NCI-H2107 treated with DMSO at 0.1 percent for 48 hours (cell line): ENCODE results near the gene SMYD3.
A peak's percentile ranks its signal among the peaks of the same experiment; 100 is the strongest.
"Not testable (repeated sequence)": the region's sequence is repeated elsewhere in the genome, so short reads cannot be mapped to it uniquely, and the experiment has no call there.

Experiments used
- DNase-seq: peaks from one replicate; lab custom pipeline; 2025; ENCODE audit not compliant: unreplicated experiment; lab: John Stamatoyannopoulos, UW

SMYD3 gene

GRCh38 chr1:246364415-246364941, 142.6 kb downstream of the SMYD3 start:
- peak; percentile 89 for DNase-seq

- not testable (repeated sequence) for DNase-seq
Observed at GRCh38 chr1:246357014-246357598, 150.0 kb downstream of the SMYD3 start.

DNA sequence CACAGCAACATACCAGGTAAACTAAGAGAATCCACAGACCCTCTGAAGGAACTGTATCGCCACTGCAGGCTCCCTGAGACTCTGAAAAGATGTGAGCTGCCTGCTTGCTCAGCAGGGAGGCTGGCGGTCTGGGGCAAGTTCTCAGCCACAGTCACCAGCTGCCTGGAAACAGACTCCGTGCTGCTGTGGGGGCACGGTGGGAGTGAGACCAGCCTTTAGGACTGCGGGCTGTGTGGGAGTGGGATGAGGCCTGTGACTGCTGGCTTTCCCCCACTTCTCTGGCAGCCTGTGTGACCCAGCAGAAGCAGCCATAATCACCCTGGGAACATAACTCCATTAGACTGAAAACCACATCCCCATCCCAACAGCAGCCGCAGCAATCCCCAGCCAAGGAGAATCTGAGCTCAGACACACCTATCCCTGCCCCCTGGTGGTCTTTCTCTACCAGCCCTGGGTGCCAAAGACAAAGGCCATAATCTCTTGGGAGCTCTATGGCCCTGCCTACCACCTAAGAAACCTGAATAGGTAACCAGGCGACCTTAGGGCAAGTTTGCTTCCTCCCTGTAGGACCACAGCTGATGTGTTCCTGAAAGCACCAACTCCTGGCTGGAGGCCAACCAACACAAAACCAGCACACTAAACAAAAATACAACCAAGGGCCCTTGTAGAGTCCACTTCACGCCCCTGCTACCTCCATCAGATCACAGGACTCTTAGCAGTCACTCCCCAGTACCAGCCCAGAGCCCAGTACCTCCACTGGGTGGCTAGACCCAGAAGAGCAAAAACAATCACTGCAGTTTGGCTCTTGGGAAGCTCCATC, 151.5 kb downstream of the SMYD3 start:
- no peak for DNase-seq

DNA sequence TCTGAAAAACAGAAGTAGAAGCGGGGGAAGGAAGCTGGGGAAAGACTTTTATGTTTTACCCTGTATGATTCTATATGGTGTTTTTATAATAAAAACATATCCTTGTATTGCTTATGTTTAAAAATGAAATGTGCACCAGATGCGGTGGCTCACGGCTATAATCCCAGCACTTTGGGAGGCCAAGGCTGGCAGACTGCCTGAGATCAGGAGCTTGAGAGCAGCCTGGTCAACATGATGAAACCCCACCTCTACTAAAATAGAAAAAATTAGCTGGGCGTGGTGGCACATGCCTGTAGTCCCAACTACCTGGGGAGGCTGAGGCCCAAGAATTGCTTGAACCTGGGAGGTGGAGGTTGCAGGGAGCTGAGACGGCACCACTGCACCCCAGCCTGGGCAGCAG, 155.4 kb downstream of the SMYD3 start:
- no peak for DNase-seq

- no peak for DNase-seq
Observed at GRCh38 chr1:246350745-246351144, 156.3 kb downstream of the SMYD3 start.

- DNase-seq, result no peak
Observed at GRCh38 chr1:246343937-246344336, 163.1 kb downstream of the SMYD3 start.

DNA sequence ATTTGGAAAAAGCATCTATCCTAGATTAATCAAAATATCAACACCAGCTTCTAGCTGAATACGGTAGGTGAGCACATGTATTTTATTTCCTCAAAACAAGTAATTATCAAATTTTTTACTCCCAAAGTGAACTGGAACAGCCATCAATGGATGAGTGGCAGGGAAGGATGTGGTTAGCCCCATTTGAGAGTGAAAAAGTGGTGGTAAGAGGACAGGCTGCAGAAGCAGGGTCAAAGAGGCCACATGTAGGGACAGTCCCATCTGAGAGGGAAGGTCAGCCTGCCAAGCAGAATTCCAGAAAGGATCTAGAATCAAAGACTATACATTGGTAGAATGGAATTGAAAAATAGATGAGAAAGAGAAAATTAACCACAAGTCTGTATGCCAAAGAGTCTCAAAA, 163.8 kb downstream of the SMYD3 start:
- DNase-seq, result no peak

DNA sequence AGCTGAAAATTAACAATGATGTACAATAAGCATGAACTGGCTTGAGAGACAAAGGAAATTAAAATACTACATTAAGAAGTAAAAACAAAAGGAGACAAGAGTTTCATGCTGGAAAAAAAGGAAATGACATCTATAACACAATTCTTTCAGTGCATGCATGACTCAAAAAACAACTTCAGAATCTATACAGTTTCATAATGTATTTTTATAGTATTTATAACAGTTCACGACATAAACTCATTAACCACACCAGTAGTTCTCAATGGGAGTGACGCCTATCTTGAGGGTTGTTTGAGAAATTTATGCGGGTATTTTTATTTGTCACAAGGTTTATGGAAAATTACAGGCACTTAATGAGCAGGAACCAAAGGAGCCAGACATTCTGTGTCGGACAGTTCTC, 168.5 kb downstream of the SMYD3 start:
- DNase-seq, result no peak

- DNase-seq, result no peak
Observed at GRCh38 chr1:246338098-246338497, 169.0 kb downstream of the SMYD3 start.

DNA sequence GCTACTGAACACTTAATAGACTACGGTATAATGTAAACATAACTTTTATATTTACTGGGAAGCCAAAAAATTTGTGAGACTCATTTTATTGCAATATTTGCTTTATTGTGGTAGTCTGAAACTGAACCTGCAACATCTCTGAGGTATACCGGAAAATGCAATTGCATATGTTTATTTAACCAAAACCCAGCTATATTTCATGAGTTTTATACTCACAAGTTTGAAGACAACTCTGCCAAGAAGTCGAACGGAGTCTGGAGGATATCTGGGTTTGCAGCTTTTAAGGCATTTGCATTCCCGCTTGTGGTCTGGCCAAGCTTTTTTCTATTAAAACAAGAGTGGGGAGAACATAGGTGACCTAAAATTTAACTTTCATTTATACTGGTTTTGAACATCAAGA, 171.9 kb downstream of the SMYD3 start:
- DNase-seq, result no peak

DNA sequence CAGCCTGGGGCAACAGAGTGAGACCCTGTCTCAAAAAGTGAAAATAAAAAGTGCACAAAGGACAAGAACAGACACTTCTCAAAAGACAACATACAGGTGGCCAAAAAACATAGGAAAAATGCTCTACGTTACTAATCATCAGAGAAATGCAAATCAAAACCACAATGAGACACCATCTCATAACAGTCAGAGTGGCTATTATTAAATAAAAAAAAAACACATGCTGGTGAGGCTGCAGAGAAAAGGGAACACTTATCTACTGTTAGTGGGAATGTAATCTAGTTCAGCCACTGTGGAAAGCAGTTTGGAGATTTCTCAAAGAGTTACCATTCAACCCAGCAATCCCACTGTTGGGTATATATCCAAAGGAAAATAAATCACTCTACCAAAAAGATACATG, 173.2 kb downstream of the SMYD3 start:
- no peak for DNase-seq

GRCh38 chr1:246332078-246332477, 175.0 kb downstream of the SMYD3 start:
- no peak for DNase-seq

DNA sequence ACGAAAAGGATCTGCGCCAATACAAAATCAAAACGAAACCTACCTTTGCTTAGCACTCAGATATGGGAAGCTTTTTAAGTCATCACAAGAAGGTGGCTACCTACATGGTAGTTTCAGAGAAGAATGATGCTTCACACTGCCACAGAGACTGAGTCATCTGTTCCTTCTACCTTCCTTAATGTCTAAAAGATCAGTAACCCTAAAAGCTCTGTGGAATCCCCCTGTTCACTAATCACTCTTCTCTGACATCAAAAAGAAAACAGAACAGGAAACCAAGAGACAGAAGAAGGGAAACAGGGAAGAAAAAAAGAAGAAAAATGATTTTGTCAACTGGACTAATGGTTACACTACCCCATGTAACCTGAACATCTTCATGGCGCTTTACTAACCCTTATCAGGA, 177.2 kb downstream of the SMYD3 start:
- DNase-seq, result no peak

- not testable (repeated sequence) for DNase-seq
Observed at GRCh38 chr1:246329292-246329691, 177.8 kb downstream of the SMYD3 start.

DNA sequence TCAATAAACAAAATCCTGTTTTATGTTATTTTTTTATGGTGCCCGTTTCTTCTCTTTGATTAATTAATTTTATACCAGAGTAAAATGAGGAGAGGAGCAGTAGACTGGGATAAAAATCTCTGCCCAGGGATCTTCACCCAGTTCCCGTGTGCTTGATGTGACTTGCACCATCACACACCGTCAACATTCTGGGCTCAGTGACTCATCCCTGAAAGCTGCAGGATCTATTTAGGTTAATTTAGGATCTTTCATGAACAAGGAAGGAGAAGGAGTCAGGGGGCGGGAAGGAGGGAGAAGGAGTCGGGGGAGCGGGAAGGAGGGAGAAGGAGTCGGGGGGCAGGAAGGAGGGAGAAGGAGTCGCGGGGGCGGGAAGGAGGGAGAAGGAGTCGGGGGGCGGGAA, 182.4 kb downstream of the SMYD3 start:
- no peak for DNase-seq

DNA sequence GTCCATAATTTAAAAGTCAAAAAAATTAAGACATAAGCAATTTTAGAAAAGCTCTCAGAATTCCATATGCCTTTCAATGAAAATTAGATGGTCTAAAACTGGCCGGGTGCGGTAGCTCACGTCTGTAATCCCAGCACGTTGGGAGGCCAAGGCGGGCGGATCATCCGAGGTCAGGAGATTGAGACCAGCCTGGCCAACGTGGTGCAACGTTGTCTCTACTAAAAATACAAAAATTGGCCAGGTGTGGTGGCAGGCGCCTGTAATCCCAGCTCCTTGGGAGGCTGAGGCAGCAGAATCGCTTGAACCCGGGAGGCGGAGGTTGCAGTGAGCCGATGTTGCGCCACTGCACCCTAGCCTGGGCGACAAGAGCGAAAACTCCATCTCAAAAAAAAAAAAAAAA, 183.0 kb downstream of the SMYD3 start:
- not testable (repeated sequence) for DNase-seq

DNA sequence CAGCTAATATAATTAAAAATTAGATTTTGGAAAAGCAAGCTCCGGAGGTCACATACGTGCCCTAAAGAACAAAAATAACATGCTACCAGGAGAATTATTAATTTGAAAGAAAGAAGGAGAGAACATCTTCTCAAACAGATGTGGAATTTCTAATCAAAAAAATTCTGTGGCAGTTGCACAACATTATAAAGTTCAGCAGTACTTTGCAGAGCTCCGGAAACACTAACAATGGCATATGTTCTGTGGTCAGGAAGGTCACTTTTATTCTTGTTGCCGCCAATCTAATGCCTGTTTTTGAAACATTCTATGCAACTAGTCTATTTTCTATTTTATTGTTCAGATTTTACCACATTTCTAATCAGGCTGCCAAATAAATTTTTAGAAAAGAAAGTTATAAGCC, 186.8 kb downstream of the SMYD3 start:
- no peak for DNase-seq

DNA sequence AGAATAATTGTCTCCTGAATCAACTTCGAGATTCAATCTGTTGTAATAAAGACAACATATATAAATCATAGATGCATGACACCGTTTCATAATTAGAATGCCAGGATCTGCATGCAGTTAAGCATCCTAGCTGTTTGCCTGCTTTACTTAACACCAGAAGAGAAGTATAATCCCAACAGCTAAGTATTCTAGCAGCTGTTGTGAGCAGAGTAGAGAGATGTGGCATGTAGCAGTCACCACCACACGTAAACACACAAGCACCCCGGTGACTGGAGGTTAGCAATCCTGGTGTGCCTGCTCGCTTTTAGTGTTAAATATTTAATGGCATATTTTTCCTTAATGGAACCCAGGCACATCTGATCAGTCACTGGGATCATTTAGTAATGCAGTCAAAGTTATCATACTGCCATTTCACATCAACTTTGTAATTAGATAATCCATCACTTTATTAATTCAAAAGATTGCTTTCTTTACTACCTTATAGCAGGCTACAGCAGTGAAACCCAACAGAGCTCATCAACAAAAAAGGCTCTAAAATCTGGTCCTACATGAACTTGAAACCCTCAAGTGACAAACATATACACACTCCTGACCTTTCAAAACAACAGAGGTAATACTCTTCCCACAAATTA, 187.9 kb downstream of the SMYD3 start:
- DNase-seq, result no peak

- no peak for DNase-seq
Observed at GRCh38 chr1:246318622-246319021, 188.5 kb downstream of the SMYD3 start.

GRCh38 chr1:246318036-246318359, 189.1 kb downstream of the SMYD3 start:
- no peak for DNase-seq

GRCh38 chr1:246317332-246318035, 189.6 kb downstream of the SMYD3 start:
- DNase-seq, result no peak

GRCh38 chr1:246311461-246311860, 195.6 kb downstream of the SMYD3 start:
- DNase-seq, result no peak
